IMR-90 (cell line): ENCODE data around the gene STX7.

Source experiments
- POLR2A ChIP-seq: IDR thresholded peaks from 2 replicates; pipeline ENCODE4 v1.6.1; 2012; ENCODE audit warnings: mild to moderate bottlenecking, low read depth, low read length
- RAD21 ChIP-seq: IDR thresholded peaks from 2 replicates; pipeline ENCODE4 v1.6.1; 2012; ENCODE audit warnings: low read length, improper control_type of control experiment
- RCOR1 ChIP-seq: IDR thresholded peaks from 2 replicates; pipeline ENCODE4 v1.6.1; 2012; ENCODE audit warnings: mild to moderate bottlenecking, low read length, improper control_type of control experiment; ENCODE audit not compliant: insufficient replicate concordance
- TF ChIP-seq, protein P1 (sequence below): conservative IDR thresholded peaks from 2 replicates; pipeline ENCODE4 v1.5.1; 2012; ENCODE audit warnings: mild to moderate bottlenecking, low read depth, low read length, improper control_type of control experiment

DNA sequence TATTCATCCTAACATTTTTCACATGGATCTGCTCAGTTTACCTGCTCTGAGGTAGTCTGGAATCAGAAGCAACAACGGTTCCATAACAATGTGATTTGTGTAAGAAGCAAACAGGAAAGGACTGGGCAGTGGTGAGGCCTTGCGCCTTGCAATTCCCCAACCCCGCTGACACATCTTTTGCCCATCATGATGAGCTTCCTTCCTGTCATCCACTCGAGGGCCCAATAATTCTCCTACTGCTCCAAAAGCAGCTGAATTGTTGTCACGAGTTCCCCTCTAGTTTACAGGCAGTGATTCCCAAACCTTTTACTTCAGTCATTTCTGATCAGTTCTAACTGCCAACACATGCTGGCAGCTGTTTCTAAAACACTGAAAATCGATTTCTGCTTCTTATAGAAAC lies 22.9 kb downstream of the STX7 start:
- TF ChIP-seq RCOR1 (no peak), POLR2A (no peak), RAD21 (no peak)
- TF ChIP-seq, protein P1, sequence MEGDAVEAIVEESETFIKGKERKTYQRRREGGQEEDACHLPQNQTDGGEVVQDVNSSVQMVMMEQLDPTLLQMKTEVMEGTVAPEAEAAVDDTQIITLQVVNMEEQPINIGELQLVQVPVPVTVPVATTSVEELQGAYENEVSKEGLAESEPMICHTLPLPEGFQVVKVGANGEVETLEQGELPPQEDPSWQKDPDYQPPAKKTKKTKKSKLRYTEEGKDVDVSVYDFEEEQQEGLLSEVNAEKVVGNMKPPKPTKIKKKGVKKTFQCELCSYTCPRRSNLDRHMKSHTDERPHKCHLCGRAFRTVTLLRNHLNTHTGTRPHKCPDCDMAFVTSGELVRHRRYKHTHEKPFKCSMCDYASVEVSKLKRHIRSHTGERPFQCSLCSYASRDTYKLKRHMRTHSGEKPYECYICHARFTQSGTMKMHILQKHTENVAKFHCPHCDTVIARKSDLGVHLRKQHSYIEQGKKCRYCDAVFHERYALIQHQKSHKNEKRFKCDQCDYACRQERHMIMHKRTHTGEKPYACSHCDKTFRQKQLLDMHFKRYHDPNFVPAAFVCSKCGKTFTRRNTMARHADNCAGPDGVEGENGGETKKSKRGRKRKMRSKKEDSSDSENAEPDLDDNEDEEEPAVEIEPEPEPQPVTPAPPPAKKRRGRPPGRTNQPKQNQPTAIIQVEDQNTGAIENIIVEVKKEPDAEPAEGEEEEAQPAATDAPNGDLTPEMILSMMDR, result no peak
